ENCODE results near the gene NSUN6.
"Not testable (repeated sequence)": the region's sequence is repeated elsewhere in the genome, so short reads cannot be mapped to it uniquely, and the experiment has no call there.

The NSUN6 gene

GRCh38 chr10:18607503-18608378 lies 43.6 kb downstream of the NSUN6 start:
- DNase-seq = no peak

GRCh38 chr10:18606051-18606695 lies 45.2 kb downstream of the NSUN6 start:
- no peak for DNase-seq

GRCh38 chr10:18601321-18601720 lies 50.1 kb downstream of the NSUN6 start:
- DNase-seq = no peak

- no peak for DNase-seq
Measured at GRCh38 chr10:18599392-18599791, 52.0 kb downstream of the NSUN6 start.

- peak in 1 of 2 experiments; percentile 16 for DNase-seq
Measured at GRCh38 chr10:18594574-18595156, 56.7 kb downstream of the NSUN6 start.

GRCh38 chr10:18591141-18591540 lies 60.2 kb downstream of the NSUN6 start:
- DNase-seq = not testable (repeated sequence)

GRCh38 chr10:18586637-18587036 lies 64.8 kb downstream of the NSUN6 start:
- DNase-seq = not testable (repeated sequence)

GRCh38 chr10:18583575-18584270 lies 67.7 kb downstream of the NSUN6 start:
- DNase-seq = no peak

- no peak for DNase-seq
Measured at GRCh38 chr10:18582803-18583202, 68.6 kb downstream of the NSUN6 start.

- DNase-seq = no peak
Measured at GRCh38 chr10:18577823-18578685, 73.3 kb downstream of the NSUN6 start.

- no peak for DNase-seq
Measured at GRCh38 chr10:18576586-18576985, 74.8 kb downstream of the NSUN6 start.

GRCh38 chr10:18572959-18573561 lies 78.3 kb downstream of the NSUN6 start:
- DNase-seq = no peak

GRCh38 chr10:18571780-18572179 lies 79.6 kb downstream of the NSUN6 start:
- DNase-seq = no peak

GRCh38 chr10:18571076-18571475 lies 80.3 kb downstream of the NSUN6 start:
- no peak for DNase-seq

GRCh38 chr10:18570386-18570785 lies 81.0 kb downstream of the NSUN6 start:
- not testable (repeated sequence) for DNase-seq

- no peak for DNase-seq
Measured at GRCh38 chr10:18567343-18567856, 84.0 kb downstream of the NSUN6 start.

GRCh38 chr10:18566177-18566576 lies 85.2 kb downstream of the NSUN6 start:
- no peak for DNase-seq

- DNase-seq = no peak
Measured at GRCh38 chr10:18565006-18565405, 86.4 kb downstream of the NSUN6 start.

- no peak for DNase-seq
Measured at GRCh38 chr10:18563003-18563726, 88.2 kb downstream of the NSUN6 start.

GRCh38 chr10:18561861-18562551 lies 89.4 kb downstream of the NSUN6 start:
- no peak for DNase-seq
